MM.1S (cell line): ENCODE data around the gene SEPTIN10.

Source experiments
- EZH2 ChIP-seq: fragments of 300-600 bp; sonication (generic); optimal IDR thresholded peaks from 2 replicates; pipeline ENCODE3; 2017; ENCODE audit warnings: low read depth, mild to moderate bottlenecking, antibody characterized with exemption, low read length, mixed read lengths
- EZH2phosphoT487 ChIP-seq: fragments of 300-600 bp; sonication (generic); IDR thresholded peaks from 2 replicates; pipeline ENCODE4 v1.6.1; 2018; ENCODE audit warnings: antibody characterized with exemption, low read length
- TF ChIP-seq, protein P1 (sequence below): fragments of 300-600 bp; sonication (generic); IDR thresholded peaks from 2 replicates; pipeline ENCODE4 v1.5.1; 2016; ENCODE audit warnings: antibody characterized with exemption, low read length, mixed read lengths

- TF ChIP-seq EZH2: no peak
- TF ChIP-seq EZH2phosphoT487: no peak
- TF ChIP-seq, protein P1, sequence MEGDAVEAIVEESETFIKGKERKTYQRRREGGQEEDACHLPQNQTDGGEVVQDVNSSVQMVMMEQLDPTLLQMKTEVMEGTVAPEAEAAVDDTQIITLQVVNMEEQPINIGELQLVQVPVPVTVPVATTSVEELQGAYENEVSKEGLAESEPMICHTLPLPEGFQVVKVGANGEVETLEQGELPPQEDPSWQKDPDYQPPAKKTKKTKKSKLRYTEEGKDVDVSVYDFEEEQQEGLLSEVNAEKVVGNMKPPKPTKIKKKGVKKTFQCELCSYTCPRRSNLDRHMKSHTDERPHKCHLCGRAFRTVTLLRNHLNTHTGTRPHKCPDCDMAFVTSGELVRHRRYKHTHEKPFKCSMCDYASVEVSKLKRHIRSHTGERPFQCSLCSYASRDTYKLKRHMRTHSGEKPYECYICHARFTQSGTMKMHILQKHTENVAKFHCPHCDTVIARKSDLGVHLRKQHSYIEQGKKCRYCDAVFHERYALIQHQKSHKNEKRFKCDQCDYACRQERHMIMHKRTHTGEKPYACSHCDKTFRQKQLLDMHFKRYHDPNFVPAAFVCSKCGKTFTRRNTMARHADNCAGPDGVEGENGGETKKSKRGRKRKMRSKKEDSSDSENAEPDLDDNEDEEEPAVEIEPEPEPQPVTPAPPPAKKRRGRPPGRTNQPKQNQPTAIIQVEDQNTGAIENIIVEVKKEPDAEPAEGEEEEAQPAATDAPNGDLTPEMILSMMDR: no peak
These were observed 119.4 kb downstream of the SEPTIN10 start for GRCh38 chr2:109494351-109494750.
